Kidney glomerular epithelial cell (primary cell): ENCODE data around the gene CTDSPL2.
"Not testable (repeated sequence)": the region's sequence is repeated elsewhere in the genome, so short reads cannot be mapped to it uniquely, and the experiment has no call there.

ENCODE experiments used
- DNase-seq: peaks from one replicate; lab custom pipeline; 2025; lab: John Stamatoyannopoulos, UW

CTDSPL2 gene

GRCh38 chr15:44426975-44427755 is at the start of gene CTDSPL2:
Gene CTDSPL2, plus strand, starts transcription at chr15:44427629. Its CDS starts 31,386 bp downstream, at chr15:44459015.
- DNase-seq, result peak; percentile 98

DNA sequence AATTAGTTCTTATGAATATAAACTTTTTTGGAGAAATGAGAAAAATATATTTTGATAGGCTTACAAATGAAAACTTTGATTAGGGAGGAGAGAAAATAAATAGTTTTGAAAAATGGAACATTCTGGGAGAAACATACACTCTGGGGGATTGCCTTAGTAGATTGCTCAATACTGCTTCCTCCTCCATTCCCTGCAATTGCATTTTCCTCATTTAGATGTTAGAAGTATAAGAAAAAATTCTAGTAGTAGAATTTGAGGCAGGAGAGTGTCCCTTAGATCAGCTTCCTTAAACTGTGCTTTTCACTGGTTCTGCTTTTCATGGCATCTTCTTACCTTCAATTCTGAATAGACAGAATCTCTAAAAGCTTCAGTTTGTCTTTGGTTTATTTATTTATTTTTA is 46.2 kb upstream of the CTDSPL2 start:
- no peak for DNase-seq

DNA sequence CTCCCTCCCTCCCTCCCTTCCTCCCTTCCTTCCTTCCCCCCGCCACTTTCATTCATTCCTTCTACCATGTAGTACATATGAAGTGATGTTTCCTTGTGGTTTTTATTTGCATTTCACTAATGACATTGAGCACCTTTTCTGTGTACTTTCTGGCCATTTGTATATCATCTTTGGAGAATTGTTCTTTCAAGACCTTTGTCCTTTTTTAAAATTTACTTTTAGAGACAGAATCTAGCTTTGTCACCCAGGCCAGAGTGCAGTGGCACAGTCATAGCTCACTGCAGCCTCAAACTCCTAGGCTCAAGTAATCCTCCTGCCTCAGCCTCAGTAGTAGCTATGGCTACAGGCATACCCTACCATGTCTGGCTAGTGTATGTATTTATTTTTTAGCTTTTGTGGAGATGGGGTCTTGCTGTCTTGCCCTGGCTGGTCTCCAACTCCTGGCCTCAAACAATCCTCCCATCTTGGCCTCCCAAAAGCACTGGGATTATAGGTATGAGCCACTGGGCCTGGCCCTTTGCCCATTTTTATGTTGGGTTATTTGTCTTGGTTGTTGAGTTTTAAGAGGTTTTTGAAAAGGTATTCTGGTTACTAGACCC is 42.0 kb upstream of the CTDSPL2 start:
- no peak for DNase-seq

DNA sequence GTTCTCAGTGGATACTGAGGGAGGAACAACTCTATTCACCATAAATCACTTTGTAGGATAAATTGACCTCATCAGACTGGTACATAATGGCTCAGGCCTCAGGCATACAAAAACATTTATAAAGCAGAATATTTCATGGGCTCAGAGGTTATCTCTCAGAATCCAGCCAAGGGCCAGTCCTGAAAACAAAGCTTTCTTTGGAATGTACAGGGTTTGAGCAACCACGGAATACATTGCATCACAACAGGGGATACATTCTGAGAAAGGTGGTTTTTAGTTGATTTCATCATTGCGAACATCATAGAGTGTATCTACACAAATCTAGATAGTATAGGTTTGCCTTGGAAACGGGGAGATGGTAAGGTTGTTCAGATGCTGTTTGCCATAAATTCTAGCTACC is 33.4 kb upstream of the CTDSPL2 start:
- DNase-seq, result no peak

DNA sequence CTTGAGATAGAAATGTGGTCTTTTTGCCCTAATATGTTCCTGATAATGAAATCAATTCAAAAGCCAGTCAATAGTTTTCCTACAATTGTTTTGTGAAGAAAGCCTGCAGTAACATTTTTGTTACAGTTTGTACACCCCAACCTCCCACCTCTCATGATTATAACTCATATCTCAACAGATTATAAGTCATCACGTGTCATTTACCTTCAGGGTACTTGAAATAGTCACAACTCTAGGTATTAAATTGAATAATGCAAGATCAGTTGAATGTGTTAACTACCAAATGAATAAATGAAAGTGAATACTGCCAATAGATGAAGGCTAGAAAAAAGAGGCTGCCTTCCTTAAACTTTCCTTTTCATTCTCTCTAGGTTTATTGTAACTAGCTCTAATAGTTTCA is 32.9 kb upstream of the CTDSPL2 start:
- no peak for DNase-seq

DNA sequence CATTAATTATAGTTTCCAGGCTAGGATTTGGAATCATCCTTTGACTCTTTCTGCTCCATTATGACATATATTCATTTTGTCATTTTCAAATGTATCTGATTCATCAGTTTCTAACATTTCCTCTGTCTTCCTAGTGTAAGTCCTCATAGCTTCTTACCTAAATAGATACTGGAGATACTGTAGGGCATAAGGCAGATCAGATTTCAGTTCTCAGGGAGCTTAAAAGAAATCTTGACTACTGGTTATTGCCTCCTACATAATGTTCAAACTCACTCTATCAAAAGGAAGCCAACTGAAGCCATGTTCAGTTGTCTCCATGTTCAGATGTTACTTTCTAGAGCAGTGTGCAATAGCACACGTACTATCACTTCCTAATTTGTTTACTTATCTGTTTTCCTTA is 29.6 kb upstream of the CTDSPL2 start:
- DNase-seq, result no peak

DNA sequence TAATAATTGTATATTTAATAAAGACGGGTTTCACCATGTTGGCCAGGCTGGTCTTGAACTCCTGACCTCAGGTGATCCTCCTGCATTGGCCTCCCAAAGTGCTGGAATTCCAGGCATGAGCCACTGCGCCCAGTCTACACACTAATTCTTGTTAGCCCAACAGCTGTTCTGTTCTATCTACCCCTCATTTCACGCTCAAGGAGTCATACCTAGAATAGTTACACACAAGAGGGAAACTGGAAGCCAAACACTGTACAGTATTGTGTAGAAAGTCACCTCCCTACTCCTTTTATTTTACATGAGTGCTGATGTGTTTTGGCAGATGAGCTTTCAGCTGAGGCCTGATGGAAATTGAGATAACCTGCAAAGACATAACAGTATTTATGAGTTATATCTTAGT is 13.4 kb upstream of the CTDSPL2 start:
- DNase-seq, result no peak

DNA sequence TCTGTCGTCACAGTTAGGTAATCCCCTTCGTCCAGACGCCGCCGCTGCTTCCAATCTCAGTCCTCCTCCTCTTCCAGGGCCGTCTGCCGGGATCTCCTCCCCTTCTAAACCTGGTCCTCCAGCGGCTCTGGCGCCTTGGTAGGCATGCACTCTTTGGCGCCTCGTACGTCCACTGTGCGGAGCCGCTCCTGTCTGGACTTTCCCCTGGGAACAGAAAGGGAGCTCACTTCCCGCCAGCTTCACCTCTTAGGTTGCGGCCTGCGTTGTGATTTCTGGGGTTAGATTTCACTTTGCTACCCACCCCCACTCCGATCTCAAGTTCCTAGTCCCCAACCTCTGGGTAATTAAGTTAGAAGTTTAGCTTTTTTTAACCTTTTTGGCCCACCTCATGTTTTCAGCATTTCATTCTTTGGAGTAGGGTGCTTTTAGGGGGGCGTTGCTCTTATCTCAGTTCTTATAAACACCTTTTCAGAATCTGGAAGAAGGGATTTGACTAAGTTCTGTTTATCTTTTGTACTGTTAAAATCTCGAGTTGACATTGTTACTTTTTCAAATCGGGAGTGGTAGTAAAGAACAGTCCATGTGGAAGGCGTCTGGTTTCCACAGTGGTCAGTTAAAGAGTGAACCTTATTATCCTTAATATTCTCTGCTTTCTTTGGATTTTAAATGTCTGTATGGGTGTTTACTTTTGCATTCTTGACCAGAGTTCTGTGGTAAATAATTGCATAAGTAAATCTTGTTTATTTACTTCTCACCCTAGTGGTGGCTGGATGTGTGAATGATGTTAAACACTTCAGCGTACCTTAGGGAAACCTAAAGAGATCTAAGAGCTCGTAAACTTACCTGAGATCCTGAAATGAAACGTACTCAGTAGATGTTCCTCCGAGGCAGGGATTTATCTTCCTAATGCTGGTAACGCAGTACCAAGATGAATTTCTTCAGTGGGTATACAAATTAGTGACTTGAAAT is 611 bp downstream of the CTDSPL2 start:
- peak; percentile 82 for DNase-seq

GRCh38 chr15:44435893-44436667 is 8.7 kb downstream of the CTDSPL2 start:
- peak; percentile 17 for DNase-seq

GRCh38 chr15:44438402-44438801 is 11.0 kb downstream of the CTDSPL2 start:
- DNase-seq, result no peak

GRCh38 chr15:44441095-44441501 is 13.7 kb downstream of the CTDSPL2 start:
- no peak for DNase-seq

GRCh38 chr15:44443515-44443914 is 16.1 kb downstream of the CTDSPL2 start:
- no peak for DNase-seq

- DNase-seq, result no peak
Measured at GRCh38 chr15:44447772-44448376, 20.4 kb downstream of the CTDSPL2 start.

GRCh38 chr15:44450172-44450571 is 22.7 kb downstream of the CTDSPL2 start:
- DNase-seq, result no peak

DNA sequence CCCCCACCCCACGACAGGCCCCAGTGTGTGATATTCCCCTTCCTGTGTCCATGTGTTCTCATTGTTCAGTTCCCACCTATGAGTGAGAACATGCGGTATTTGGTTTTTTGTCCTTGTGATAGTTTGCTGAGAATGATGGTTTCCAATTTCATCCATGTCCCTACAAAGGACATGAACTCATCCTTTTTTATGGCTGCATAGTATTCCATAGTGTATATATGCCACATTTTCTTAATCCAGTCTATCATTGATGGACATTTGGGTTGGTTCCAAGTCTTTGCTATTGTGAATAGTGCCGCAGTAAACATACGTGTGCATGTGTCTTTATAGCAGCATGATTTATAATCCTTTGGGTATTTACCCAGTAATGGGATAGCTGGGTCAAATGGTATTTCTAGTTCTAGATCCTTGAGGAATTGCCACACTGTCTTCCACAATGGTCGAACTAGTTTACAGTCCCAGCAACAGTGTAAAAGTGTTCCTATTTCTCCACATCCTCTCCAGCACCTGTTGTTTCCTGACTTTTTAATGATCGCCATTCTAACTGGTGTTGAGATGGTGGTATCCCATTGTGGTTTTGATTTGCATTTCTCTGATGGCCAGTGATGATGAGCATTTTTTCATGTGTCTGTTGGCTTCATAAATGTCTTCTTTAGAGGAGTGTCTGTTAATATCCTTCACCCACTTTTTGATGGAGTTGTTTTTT is 26.3 kb downstream of the CTDSPL2 start:
- not testable (repeated sequence) for DNase-seq

DNA sequence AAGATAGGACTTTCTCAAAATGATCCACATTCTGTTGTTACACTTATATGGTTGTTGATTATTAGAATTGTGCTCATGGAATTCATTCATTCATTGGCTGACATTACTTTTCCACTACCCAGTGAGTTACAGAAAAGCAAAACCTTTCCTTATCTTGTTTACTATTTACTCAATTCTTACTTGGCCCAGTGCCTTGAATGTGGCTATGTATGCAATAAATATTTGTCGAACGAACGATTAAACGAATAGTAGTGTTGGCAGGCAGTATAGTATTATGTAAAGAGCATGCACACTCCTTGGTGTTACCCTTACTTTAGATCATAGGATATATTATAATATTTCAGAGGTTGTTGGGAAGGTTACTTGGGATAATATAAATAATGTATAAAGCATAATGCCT is 31.0 kb downstream of the CTDSPL2 start:
- no peak for DNase-seq

DNA sequence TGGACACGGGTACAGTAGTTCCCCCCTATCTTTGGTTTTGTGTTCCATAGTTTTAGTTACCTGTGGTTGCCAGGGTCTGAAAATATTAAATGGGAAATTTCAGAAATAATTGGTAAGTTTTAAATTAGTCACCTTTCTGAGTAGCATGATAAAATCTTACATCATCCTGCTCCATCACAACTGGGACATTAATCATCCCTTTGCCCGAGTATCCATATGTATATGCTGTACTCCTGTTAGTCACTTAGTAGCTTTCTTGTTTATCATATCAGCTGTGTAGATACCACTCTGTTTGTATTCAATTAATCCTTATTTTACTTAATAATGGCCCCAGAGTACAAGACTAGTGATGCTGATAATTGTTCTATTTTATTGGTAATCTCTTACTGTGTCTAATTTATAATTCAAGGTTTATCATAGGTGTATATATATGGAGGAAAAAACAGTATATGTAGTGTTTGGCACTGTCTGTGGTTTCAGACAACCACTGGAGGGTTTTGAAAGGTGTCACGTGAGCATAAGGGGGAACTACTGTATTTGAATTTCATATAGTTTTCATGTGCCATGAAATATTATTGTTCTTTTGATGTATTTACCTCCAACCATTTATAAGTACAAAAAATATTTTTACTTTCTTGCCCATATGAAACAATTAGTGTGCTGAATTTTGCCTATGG is 41.4 kb downstream of the CTDSPL2 start:
- DNase-seq, result peak; percentile 25

DNA sequence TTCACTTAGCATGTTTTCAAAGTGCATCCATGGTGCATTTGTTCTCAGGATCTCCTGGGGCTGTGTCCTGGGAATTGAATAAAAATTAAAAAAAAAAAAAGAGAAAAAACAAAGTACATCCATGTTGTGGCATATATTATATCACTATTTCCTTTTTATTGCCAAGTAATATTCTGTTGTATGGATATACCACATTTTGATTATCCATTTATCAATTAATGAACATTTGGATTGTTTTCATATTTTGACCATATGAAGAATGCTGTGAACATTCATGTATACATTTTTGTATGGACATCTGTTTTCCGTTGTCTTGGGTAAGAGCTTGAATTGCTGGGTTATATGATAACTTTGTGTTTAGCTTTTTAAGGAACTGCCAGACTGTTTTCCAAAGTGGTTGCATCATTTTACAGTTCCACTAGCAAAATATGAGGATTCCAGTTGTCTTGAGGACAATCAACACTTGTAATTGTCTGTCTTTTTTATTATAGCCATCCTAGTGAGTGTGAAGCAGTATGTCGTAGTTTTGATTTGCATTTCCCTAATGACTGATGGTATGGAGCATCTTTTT is 44.5 kb downstream of the CTDSPL2 start:
- no peak for DNase-seq

GRCh38 chr15:44479343-44479742 is 51.9 kb downstream of the CTDSPL2 start:
- DNase-seq, result no peak

GRCh38 chr15:44482090-44482489 is 54.7 kb downstream of the CTDSPL2 start:
- DNase-seq, result peak; percentile 17
